GM11168 (cell line): ENCODE measurements around the gene F11R.
"Not testable (repeated sequence)": the region's sequence is repeated elsewhere in the genome, so short reads cannot be mapped to it uniquely, and the experiment has no call there.

ENCODE experiments used
- in situ Hi-C: fragments of 300-500 bp; cut with MboI; formaldehyde crosslinking; loops from one replicate; pipeline ENCODE4 v1.12.0; 2022; ENCODE audit warnings: low sequenced_read_pairs; ENCODE audit not compliant: unreplicated experiment

Gene F11R

GRCh38 chr1:161044908-161045735 is 24.2 kb upstream of the F11R start:
- in situ Hi-C loops = no loop called here

DNA sequence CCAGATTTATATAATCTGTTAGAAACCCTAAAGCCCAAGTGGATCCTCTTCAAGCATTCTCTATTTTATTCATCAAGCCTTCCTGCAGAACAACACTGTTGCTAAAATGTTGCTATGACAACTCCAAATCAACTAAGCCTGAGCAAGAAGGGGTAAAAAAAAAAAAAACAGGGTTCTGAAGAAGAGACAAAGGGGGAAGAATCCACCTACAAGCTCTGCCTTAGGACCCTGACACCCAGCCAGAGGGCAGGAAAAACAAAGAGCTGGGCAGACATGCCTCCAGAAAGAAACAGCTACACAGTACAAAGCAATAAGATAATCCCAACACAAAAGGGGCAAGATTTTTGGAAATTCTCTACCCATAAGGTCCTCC is 23.6 kb upstream of the F11R start:
- in situ Hi-C loops = no loop called here

DNA sequence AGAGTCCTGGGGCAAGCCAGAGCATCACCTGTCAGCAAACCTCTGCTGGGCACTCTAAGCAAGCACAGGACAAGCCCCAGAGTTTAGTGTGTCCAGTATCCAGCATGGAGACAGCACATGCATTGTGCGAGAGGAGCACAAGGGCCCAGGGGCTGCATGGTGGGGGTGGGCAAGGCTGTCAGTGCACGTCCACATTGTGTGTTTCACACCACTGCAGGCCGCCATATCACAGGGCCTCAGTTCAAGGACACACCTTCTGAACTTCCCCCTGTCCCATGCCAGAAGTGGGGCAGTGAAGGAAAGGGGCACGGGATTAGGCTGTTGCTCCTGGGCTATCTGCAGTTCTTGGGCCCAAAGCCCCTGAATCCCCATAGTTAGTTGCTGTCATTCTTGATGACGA is 18.6 kb upstream of the F11R start:
- in situ Hi-C loops = no loop called here

GRCh38 chr1:161039154-161039545 is 18.2 kb upstream of the F11R start:
- in situ Hi-C loops = no loop called here

DNA sequence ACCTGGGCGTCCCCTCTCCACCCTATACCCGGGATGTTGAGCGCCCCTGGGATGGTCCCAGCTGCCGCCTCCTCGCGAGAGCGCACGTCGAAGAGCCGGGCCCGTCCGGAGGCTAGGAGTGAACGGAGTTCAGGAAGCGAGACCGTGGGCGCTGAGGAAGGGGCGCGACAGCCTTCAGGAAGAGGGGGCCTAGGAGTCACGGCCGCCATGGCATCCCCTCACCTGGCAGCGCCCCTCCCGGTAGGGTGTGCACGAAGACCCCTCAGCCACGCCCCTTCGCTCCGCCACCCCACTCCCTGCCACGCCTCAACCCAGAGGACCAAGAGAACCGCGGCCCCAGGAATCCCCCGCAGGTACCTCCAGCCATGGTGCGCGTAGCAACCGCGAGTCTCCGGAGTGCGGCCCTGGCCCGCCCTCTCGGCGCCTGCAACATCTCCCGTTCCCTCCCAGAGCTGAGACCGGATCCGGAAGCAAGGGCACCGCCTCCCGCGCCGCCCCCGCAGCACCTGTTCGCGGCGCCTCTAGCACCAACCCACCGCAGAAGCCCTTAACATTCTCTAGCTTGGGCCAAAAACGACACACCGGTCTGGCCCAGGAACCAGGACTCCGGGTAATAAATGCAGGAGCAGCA is 17.7 kb upstream of the F11R start, which contains the start of gene TSTD1:
TSTD1 (minus strand) TSS at position 442 of the 631 bp plus-strand sequence; CDS start at position 367, 75 bp downstream.
- in situ Hi-C loops = no loop called here

GRCh38 chr1:161037661-161038522 is 16.9 kb upstream of the F11R start:
- in situ Hi-C loops = no loop called here

- in situ Hi-C loops = no loop called here
Measured at GRCh38 chr1:161033751-161034150, 12.8 kb upstream of the F11R start.

GRCh38 chr1:161032409-161032808 is 11.5 kb upstream of the F11R start:
- in situ Hi-C loops = no loop called here

GRCh38 chr1:161031874-161032273 is 10.9 kb upstream of the F11R start:
- in situ Hi-C loops = no loop called here

- in situ Hi-C loops = not testable (repeated sequence)
Measured at GRCh38 chr1:161029466-161029865, 8.5 kb upstream of the F11R start.

GRCh38 chr1:161026954-161027353 is 6.0 kb upstream of the F11R start:
- in situ Hi-C loops = not testable (repeated sequence)

DNA sequence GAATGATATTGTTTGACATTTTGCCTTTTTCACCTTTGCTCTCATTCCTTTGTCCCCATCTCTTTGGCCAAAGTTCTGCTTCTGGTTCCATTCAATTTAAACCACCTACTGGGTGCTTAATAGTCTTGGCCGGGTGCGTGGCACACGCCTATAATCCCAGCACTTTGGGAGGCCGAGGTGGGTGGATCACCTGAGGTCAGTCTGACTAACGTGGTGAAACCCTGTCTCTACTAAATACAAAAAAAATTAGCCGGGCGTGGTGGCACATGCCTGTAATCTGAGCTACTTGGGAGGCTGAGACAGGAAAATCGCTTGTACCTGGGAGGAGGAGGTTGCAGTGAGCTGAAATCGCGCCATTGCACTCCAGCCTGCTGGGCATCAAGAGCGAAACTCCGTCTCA is 1.5 kb upstream of the F11R start:
- in situ Hi-C loops = not testable (repeated sequence)

GRCh38 chr1:161021970-161022353 is 1.0 kb upstream of the F11R start:
- in situ Hi-C loops = no loop called here

DNA sequence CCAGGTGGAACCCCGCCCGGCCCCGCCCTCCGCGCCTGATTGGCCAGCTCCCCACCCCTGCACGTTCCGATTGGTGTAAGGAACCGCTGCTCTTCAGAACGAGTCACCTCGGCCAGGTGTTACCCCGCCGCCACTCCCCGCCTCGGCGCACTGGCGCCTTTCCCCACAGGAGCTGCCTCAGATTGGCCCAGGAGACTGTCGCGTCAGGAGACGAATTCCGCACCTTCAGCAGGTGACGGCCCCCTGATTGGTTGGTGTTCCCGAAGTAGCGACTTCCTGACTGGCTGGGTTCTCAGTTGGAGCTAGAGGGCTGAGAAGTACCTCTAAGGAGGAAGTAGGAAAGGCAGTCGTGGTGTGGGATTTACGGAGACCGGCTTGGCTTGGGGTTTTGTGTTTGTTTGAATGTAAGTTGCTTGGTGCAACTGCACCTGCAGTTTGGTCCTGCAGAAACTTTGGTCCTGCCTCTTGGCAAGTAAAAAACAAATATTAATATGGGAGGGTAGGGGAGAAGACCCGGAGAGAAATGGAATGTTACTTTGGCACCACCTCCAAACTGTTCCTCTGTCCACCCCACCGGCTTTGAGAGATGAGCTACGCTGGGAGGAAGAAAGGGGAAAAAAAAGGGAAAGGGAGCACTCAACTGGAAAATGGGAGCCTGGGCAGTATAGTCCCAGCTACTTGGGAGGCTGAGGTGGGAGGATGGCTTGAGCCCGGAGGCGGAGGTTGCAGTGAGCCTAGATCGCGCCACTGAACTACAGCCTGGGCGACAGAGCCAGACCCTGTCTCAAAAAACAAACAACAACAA is 415 bp upstream of the F11R start:
- in situ Hi-C loops = no loop called here

GRCh38 chr1:161019751-161020495 is 1.0 kb downstream of the F11R start:
- in situ Hi-C loops = no loop called here

- in situ Hi-C loops = not testable (repeated sequence)
Measured at GRCh38 chr1:161019111-161019660, 1.8 kb downstream of the F11R start.

GRCh38 chr1:161018631-161018930 is 2.4 kb downstream of the F11R start:
- in situ Hi-C loops = no loop called here

GRCh38 chr1:161017756-161018630 is 3.0 kb downstream of the F11R start:
- in situ Hi-C loops = no loop called here
